Measurements from ENCODE around the gene PLA2G2E.

Gene PLA2G2E, protein sequence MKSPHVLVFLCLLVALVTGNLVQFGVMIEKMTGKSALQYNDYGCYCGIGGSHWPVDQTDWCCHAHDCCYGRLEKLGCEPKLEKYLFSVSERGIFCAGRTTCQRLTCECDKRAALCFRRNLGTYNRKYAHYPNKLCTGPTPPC

DNA sequence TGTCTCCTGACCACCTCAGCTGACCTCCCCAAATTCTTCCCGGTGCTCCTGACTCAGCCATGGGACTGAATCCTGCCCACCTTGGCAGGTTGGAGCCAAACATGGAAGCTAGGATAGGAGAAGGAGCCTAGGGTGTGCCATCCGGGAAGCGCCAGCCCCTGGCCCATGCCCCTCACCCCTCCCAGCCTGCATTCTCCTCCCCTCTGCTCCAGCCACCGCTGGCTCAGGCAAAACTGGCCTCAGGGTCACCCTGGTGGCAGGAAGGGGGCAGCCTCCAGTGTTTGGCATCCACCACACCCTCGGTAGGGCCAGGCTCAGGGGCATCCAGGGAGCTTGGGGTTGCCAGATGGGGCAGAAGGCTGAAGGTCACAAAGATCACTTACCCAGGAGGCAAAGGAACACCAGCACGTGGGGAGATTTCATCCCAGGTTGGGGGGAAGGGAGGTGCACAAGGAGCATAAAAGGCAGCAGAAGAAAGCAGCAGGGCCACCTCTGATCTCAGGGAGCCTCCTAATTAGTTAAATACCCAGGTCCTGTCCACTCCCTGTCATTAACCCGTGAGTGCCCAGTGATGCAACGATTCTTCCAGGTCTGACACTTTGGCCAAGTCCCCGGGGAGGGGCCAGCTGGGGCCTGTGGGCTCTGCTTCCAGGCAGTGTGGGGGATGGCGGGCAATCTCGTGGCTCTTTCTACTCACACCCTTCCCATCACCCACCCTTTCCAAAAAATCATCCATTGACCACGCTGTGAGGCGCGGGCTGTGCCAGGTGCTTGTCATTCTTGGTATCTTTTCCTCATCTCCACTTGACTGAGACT lies at the start of gene PLA2G2E:
TSS of gene PLA2G2E (minus strand) at position 481 of the 816 bp plus-strand sequence. CDS start at position 423, 58 bp downstream.
- DNase-seq = no peak

DNA sequence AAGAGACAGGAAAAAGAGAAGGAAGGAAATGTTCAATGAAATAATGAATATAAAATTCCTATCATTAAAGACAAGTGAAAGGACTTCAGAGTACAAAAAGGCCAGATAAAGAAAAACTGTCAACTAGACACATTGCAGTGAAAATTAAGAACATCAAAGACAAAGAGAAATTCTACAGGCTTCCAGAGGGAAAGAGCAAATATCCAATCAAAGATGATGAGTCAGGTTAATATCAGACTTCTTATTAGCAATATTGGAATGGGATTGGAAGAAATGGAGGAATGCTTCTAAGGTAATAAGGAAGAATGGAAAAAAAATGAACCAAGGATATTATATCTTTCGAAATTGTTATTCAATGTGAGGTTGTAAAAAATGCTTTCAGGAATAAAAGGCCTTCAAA lies 48.2 kb upstream of the PLA2G2E start:
- no peak for DNase-seq

DNA sequence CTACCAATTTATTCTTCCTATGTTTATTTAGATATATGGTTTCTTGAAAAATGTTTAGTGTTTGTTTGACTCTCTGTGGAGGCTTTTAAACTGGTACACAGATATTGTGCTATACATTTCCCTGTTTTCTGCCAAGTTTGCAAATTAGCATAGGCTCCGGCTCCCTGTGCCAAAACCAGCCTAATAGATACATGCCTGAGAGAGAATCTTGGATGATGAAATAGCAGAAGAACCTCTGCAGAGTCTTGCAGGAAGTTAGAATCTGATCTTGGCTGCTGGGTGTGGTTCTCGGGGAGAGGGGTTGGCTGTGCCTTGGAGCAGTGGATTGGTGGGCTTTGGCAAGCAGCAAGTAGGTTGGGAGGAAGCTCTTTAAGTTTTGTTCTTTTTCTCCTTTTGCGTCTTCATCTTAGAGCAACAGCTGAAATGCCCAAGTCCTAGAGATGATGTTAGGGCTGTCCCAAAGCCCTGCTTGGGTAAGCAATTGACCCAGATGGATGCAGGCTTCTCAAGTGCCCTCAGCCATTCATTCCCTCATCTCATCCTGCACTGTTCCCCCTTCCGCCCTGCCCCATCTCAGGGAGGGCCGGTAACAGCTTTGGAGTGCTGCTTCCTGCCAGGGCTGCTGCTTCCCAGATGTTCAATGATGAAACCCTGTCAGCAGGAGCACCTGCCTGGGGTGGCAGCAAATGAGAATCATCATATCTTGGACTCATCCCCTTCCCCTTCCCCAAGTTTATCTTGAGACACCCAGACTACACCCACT lies 46.7 kb upstream of the PLA2G2E start:
- DNase-seq = no peak

DNA sequence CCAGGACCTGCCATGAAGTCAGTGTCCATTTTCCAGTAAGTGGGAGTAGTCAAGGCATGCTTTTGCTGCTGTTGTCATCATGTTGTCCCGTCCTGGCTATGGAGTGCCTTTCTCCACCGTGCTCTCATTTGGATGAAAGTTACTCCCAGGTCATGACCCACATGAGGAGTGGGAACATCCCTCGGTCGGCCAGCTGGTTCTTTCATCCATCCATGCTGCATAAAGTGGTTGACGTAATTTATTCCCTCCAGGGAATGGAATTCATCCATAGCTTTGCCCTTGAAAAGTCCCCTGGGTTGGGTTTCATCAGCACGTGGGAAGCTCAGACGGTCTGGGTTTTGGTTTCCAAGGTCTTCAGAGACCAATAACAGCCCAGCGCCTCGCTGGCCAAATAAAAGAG lies 44.4 kb upstream of the PLA2G2E start:
- DNase-seq = no peak

DNA sequence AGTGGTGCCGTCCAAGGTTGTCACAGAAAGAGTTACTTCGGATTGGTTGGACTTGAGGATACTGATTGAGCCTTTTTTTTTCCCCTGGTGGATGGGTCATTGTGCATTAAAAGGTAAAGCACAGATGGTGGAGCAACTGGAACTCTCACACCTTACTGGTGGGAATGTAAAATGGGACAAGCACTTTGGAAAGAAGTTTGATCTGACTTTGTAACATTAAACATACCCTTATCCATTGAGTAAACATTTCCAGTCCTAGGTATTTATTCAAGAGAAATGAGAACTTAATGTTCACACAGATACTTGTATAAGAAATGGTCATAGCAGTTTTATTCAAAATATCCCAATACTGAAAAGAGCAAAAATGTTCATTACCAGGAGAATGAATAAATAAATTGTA lies 41.1 kb upstream of the PLA2G2E start:
- no peak for DNase-seq

DNA sequence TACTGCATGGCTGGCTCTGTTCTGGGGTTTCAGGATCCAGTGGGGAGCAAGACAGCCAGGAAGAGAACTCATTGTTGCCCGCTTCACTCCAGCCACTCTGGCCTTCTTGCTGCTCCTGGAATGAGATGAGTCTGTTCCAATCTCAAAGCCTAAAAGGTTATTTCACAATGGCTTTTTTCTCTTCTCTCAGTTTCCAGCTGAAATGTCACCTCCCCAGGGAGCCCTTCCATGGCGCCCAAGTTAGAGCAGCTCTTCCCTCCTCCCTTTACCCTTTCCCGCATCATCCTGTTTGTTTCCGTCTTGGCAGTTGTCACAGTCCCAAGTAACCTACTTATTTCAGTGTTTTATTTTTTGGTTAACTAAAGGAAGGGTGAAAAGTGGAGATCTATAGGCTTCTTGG lies 40.2 kb upstream of the PLA2G2E start:
- DNase-seq = no peak

DNA sequence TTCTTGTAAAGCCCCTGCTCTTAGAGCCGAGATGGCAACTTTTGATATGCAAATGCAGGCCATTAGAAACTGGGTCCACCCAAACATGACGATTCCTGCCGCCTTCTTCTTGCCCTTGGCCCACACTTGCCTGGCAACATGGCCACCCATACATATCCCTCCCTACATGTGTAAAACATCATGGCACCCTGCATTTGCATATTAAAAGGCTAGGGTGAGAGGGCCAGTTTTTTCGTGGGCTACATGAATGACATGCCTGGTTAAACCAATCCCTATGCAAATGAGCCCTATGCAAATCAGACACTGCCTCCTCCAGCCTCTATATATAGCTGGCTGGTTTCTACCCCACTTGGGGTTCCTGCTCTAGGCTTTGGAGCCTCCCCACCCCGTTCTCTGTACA lies 37.2 kb upstream of the PLA2G2E start:
- no peak for DNase-seq

DNA sequence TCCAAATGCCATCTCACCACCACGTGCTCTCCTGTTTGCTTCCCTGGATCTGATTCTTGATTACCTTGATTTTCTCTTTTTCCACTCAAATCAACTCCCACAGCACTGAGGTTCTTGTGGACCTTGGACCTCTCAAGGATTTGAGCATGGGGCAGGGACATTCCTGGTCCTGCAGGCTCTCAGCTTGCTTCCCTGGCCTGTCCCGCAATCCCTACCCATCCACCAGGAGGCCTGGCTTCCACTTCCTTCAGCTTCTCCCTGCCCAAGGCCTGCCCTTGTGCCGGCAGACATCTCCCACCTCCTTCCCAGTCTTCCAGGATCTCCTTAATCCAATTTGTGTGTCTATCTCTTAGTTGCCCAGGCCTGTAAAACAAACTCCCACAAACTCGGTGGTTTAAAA lies 34.4 kb upstream of the PLA2G2E start:
- no peak for DNase-seq

DNA sequence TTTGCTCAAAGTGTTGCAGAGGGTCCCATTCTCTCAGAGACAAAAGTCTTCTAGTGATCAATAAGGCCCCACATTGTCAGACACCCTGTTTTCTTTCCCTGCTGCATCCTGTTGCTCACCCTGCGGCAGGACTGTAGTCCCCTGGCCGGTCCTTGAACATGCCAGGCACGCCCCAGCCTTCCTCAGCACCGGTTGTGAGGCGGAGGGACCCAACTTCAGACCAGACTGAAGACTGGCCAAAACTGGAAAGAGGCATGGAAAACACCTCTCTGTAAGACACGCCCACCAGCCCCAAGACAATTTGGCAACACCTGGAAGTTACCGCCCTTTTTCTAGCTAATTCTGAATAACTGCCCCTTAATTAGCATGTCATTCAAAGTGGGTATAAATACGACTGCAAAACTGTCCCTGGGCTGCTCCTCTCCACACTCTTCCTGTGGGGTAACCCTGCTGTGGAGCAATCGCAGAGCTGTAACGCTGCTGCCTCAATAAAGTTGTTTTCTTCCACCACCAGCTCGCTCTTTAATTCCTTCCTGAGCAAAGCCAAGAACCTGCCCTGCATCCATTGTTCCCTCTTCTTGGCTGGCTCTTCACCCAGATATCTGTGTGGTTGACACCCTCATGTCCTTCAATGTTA lies 32.2 kb upstream of the PLA2G2E start:
- no peak for DNase-seq

DNA sequence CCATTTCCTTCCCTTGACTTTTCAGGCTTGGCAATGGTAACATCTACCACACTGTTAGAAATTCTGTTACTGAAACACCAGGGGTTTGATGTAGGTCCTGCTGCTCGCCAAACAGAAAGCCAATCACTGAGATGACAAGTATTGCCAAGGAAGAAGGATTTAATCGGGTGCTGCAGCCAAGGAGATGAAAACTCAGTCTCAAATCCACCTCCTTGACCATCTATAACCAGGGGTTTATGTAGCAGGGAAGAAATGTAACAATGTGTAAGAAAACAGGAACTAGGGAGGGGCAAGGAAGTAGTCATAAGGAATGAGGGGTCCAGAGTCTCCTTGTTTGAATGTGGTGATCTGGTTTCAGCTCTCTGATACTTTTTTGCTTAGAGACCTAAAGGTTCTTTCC lies 30.6 kb upstream of the PLA2G2E start:
- DNase-seq = no peak

DNA sequence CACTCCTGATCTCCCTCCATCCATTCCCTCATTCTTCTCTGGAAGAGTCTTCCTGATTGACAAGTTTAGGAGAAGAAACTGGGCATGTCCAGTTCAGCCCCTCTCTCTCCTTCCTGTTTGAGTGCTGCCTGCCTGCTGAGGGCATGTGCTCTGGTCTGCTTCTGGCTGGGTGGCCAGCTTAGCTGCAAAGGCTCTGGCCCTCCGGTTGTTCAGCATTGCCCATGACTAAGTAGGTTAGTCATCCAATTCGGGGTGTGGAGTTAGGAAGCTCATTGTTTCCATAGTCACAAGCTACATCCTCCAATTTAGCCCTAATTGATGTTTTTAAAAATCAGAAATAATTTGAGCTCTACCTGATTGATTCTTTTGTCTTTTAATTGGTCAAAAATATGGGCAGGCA lies 25.6 kb upstream of the PLA2G2E start:
- DNase-seq = no peak

DNA sequence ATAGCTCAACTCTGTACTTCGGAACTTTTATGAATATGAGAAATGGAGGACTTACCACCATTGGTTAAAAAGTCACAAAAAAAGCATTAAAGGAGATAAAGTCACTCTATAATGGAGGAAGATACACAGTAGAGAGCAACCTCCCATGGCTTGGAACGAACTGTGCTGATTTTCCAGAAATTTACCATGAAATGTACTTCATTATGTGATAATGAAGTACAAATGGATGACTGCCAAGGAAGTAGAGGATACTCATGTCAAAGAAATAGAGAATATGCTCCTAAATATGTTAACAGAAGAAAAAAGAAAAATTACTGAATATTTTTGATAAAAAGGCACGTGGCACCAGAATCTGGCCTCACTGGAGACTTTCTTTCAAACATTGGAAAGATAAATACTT lies 23.6 kb upstream of the PLA2G2E start:
- DNase-seq = no peak

DNA sequence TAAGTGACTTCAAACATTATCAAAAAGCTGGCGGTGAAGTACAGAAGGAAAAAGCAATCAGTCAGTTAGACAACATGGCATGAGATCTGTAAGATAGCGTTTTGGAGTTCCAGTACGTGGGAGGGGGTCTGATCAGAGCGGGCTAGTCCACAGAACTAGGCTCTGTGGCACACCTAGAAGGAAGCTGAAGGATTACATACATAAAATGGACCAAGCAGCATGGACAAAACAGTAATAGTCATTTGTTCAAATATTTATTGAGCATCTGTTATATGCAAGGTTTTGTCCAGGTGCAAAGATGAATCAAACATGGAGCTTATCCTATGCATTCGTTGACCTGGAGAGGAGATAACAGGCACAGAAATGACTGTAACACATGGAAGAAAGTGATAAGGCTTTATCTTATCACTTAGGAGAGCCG lies 22.9 kb upstream of the PLA2G2E start:
- DNase-seq = no peak

DNA sequence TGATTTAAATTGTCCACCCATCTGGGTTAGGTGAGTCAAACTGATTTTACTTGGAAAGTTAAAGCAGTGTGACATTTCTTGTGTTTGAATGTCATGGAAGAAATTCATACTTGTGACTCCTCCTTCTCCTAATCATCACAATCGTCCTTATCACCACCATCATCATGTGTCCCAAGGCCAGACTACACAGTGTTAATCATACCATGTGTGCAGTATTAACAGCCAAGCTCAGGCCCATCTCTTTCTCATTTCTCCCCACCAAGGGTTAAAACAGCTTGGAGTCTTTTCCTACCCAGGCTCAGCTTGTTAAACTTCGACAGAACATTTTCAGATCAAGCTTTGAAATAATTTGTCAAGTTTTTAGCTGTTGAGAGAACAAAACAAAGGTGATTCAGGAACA lies 22.5 kb upstream of the PLA2G2E start:
- no peak for DNase-seq

DNA sequence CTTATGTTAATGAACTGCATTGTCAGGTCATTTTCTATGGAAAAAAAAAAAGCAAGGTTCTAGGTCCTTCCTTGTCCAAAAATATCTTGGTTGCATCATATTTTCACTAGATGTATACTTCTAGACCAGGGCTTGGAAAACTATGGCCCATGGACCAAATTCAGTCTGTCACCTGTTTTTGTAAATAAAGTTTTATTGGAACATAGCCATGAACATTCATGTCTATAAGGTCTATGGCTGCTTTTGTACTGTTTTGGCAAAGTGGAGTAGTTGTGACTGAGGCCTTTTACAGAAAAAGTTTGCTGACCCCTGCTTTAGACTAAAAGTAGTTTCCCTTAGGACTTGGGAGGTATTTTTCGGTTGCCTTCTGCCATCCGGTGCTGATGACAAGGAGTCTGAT lies 19.2 kb upstream of the PLA2G2E start:
- no peak for DNase-seq

DNA sequence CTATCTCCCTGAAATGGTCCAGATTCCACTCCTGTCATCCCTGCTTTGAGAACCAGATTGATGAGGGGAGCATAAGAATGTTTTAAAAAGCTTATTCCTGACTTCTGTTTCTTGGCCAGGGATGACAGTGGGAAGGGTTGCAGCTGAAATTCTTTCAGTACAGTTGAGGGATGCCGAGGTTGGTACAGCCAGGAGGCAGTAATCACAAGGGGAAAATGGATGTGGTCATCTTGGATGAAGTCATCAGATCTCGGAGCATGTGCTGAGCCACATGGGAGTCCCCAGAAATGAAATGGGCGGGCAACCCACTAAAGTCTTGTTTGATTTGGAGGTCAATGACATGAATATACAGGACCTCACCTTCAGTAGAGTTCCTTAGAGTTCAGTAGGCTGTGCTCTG lies 18.7 kb upstream of the PLA2G2E start:
- DNase-seq = no peak

DNA sequence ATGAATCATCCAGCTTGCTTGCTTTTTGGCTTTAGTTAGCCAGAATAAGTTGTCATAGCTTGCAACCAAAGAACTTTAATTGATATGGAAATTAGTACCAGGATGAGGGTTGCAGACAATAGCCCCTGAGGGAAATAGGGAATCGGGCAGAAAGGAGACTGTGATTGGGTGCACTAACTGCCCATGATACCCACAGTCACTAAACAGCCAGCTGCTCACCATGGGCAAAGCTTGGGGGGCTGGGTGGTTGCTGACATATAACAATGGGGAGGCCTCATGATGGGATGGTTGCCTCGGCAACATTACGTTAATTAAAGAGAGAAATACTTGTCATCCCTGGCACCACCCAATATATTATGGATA lies 17.8 kb upstream of the PLA2G2E start:
- no peak for DNase-seq

DNA sequence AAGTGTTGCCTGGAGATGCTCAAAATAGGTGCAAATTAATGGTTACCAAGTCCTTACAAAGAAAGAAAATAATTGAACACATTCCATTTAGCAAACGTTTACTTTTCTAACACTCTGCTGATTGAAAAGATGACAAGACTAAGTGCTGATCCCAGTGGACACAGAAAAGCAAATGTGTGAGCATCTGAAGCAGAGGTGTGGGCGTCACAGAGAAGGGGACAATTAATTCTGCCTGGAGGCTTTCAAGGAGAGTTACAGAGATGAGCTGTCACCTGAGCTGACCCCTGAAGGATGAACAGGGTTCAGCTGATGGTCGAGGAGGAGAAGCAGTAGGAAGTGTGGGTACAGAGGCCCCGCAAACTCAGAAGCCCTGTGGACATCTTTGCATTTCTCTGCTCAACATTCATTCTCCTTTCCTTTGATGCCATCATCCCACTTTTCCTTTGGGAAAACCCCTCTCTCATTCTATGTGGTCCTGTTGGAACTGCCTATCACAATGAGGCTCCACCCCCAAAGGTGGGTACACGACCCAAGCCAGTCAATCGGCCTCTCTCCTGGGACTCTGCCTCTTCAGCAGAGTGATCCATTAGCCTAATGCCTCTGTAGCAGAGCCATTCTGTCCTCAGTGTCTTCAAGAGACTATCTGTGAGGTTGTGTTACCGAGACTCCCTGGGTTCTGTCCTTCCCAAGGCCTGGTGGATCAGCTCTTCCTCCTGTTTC lies 17.2 kb upstream of the PLA2G2E start:
- DNase-seq = no peak

DNA sequence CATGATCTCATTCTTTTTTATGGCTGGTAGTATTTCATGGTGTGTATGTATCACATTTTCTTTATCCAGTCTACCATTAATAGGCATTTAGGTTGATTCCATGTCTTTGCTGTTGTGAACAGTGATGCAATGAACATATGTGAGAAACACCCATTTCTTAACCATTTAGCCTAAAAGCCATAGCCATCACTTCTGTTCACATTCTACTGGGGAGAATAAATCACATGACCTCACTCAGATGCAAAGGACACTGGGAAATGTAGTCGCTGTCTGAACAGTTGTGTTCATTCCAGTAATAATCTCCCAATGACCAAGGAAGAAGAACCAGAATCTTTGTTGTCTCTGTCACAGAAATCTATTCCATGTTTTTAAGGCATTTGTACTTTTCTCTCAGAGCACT lies 15.1 kb upstream of the PLA2G2E start:
- no peak for DNase-seq

DNA sequence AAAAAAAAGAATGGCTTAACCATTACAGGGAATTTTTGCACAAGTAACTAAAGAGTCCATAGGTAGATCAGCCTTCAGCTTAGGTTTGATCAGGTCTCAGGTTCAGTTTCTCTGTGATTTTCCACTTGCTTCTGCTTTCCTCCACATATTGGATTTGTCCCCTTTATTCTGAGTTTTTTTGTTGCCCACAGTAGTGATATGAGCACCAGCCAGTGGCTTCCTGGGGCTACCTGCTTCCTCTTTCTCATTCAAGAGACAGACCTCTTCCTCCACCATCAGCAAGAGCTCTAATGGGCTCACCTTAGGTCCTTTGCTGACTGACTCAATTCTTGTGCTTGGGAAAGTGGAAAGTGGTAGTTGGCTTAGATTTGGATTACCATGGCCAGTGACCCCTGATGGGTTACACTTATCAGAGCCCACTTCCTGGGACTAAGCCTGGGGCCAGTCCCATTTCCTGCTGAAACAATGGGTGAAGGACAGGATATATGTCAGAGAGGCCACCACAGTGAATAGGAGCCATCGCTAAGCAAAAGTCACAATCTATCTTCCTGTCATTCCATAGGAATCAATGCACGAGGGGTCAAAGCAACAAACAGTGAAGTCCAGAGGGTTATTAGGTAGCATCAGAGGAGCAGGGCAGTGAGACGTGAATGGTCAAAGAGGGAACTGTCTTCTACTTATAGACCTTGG lies 12.8 kb upstream of the PLA2G2E start:
- DNase-seq = no peak

DNA sequence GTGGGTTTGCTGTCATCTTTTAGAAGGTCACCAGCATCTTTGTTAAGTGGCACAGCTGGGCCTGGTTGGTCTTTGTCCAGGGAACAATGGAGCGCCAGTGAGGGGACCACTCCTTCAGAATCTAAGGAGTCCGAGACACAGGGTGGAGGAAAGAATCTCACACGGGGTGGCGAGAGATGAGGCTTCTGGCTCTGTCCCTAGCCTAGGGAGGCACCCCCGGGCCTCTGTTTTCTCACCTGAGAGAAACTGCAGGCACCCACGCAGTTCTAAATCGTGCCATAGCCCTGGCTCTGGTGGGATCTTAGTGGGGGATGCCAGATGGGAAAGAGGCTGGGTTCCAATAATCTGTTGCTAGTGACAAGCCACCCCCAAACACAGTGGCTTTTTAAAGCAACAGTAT lies 10.9 kb upstream of the PLA2G2E start:
- peak in 2 of 58 donors; percentile 16 to 23 for DNase-seq
